Measurements from ENCODE around the gene KDM6A.
"Not testable (repeated sequence)": the region's sequence is repeated elsewhere in the genome, so short reads cannot be mapped to it uniquely, and the experiment has no call there.

The KDM6A gene

DNA sequence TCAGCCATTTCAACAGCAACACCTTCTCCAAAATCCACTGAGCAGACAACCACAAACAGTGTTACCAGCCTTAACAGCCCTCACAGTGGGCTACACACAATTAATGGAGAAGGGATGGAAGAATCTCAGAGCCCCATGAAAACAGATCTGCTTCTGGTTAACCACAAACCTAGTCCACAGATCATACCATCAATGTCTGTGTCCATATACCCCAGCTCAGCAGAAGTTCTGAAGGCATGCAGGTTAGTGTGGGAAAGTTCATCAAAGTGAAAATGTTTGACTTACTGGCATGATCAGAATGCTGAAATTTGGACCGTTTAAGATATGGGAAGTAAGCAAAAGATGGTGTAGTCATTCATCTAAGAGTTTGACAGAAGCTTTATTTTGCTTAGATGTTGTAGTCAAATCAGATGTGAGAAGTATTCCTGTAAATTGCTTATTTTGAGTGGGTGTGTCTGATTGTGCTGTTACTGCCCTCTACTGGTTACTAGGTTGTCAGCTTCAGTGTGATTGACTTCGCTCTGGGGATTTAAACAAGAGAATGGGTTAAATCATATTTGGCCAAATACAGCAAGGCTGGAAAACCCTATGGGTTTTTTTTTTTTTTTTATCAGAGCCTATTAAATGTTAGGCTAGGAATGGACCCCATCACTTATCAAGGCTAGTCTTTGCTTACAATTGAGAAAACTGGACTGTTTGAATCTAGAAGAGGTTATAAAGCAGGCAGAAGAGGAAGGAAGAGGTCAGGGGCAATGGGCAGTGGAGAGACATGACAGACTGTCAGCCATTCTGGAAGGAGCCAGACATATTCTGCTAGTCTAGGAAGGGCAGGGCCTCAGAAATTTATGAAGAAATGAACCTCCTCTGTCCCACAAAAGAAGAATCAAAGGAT lies 197.4 kb downstream of the KDM6A start:
- Histone ChIP-seq H3K79me2 (ENCODE audit: insufficient read depth, low read depth) (peaks cover 11% of the 10 kb centered on the region; the same call in 1 of the 2 replicates), H4K20me1 (ENCODE audit: insufficient read depth) (no peaks in the 10 kb centered on the region), H3K36me3 (ENCODE audit: insufficient read depth) (no peaks in the 10 kb centered on the region)

DNA sequence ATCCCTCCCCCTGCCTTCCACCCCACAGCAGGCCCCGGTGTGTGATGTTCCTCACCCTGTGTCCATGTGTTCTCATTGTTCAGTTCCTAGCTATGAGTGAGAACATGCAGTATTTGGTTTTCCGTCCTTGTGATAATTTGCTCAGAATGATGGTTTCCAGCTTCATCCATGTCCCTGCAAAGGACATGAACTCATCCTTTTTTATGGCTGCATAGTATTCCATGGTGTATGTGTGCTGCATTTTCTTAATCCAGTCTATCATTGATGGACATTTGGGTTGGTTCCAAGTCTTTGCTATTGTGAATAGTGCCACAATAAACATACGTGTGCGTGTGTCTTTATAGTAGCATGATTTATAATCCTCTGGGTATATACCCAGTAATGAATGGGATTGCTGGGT lies 200.0 kb downstream of the KDM6A start:
- peaks cover 77% of the 10 kb centered on the region for H3K4me1 ChIP-seq (ENCODE audit: low read depth, poor library complexity, severe bottlenecking)
- not testable (repeated sequence) for H3K9ac ChIP-seq; H2AFZ ChIP-seq (ENCODE audit: low read depth); H4K20me1 ChIP-seq (ENCODE audit: insufficient read depth); H3K36me3 ChIP-seq (ENCODE audit: insufficient read depth); H3K4me2 ChIP-seq; H3K27ac ChIP-seq; H3K4me3 ChIP-seq (IDR thresholded peaks at IDR 0.05; ENCODE audit: insufficient read depth, low read depth, low read length); H3K27me3 ChIP-seq (ENCODE audit: insufficient read depth, low read depth)
- H3K79me2 ChIP-seq (ENCODE audit: insufficient read depth, low read depth) = peaks cover 11% of the 10 kb centered on the region; the same call in 1 of the 2 replicates

More for the DNA sequence above, 197.4 kb downstream of the KDM6A start:
- peak overlapping the region; percentile 30; the same call in 1 of the 2 replicates for H3K27ac ChIP-seq
- no peaks in the 10 kb centered on the region for H3K27me3 ChIP-seq (ENCODE audit: insufficient read depth, low read depth)
- H3K4me2 ChIP-seq = peak overlapping the region; percentile 33
- H3K9ac ChIP-seq = no peak overlapping the region
- no peak overlapping the region for H2AFZ ChIP-seq (ENCODE audit: low read depth)
- peaks cover 62% of the 10 kb centered on the region for H3K4me1 ChIP-seq (ENCODE audit: low read depth, poor library complexity, severe bottlenecking)
- no peak overlapping the region for H3K4me3 ChIP-seq (IDR thresholded peaks at IDR 0.05; ENCODE audit: insufficient read depth, low read depth, low read length)
- TF ChIP-seq, protein P1, sequence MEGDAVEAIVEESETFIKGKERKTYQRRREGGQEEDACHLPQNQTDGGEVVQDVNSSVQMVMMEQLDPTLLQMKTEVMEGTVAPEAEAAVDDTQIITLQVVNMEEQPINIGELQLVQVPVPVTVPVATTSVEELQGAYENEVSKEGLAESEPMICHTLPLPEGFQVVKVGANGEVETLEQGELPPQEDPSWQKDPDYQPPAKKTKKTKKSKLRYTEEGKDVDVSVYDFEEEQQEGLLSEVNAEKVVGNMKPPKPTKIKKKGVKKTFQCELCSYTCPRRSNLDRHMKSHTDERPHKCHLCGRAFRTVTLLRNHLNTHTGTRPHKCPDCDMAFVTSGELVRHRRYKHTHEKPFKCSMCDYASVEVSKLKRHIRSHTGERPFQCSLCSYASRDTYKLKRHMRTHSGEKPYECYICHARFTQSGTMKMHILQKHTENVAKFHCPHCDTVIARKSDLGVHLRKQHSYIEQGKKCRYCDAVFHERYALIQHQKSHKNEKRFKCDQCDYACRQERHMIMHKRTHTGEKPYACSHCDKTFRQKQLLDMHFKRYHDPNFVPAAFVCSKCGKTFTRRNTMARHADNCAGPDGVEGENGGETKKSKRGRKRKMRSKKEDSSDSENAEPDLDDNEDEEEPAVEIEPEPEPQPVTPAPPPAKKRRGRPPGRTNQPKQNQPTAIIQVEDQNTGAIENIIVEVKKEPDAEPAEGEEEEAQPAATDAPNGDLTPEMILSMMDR (conservative IDR thresholded peaks at IDR 0.05; ENCODE audit: low read depth, low read length) = peak; percentile 73

DNA sequence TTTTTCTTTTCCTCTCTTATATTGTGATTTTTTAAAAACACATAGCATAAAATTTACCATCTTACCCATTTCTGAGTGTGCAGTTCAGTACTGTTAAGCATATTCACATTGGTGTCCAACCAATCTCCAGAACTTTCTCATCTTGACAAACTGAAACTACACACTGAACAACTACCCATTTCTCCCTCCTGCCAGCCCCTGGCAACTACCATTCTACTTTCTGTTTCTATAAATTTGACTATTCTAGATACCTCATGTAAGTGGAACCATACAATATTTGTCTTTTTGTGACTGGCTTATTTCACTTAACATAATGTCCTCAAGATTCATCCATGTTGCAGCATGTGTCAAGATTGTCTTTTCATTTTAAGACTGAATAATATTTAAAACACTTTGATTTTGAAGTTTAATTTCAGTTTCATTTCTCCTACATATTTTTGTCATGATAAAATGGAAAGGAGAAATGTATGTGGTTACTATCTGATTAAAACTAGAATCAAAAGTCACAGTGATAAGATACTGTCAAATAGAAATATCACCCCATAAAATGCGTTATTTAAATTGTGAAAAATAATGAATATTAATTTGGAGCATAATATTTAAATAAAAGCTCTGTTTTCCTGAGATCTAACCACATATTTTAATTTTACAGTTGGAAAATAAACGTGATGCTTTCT lies 204.9 kb downstream of the KDM6A start:
- no peaks in the 10 kb centered on the region for H3K27me3 ChIP-seq (ENCODE audit: insufficient read depth, low read depth)
- H2AFZ ChIP-seq (ENCODE audit: low read depth) = no peak overlapping the region
- no peak overlapping the region for H3K4me3 ChIP-seq (IDR thresholded peaks at IDR 0.05; ENCODE audit: insufficient read depth, low read depth, low read length)
- H3K9ac ChIP-seq = no peak overlapping the region
- H3K36me3 ChIP-seq (ENCODE audit: insufficient read depth) = no peaks in the 10 kb centered on the region
- TF ChIP-seq, protein P1 (conservative IDR thresholded peaks at IDR 0.05; ENCODE audit: low read depth, low read length) = no peak
- peak overlapping the region; percentile 4; the same call in 1 of the 2 replicates for H3K27ac ChIP-seq
- peaks cover 8% of the 10 kb centered on the region; the same call in 1 of the 2 replicates for H3K79me2 ChIP-seq (ENCODE audit: insufficient read depth, low read depth)
- peak overlapping the region; percentile 62; the same call in 1 of the 2 replicates for H3K4me2 ChIP-seq
- H4K20me1 ChIP-seq (ENCODE audit: insufficient read depth) = no peaks in the 10 kb centered on the region
- H3K4me1 ChIP-seq (ENCODE audit: low read depth, poor library complexity, severe bottlenecking) = peaks cover 40% of the 10 kb centered on the region

DNA sequence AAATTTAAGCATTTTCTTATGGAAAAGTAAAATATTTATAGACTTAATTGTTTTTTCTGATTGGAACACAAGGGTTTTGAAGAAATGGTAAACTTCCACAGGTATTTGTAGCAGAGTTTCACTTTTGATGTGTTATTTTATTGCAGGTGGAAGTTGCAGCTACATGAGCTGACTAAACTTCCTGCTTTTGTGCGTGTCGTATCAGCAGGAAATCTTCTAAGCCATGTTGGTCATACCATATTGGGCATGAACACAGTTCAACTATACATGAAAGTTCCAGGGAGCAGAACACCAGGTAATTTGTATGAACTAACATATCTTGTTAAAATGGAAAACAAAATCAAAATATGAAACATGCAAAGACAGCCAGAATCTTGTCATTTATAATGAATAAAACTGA lies 210.3 kb downstream of the KDM6A start:
- no peaks in the 10 kb centered on the region for H3K79me2 ChIP-seq (ENCODE audit: insufficient read depth, low read depth)
- H3K36me3 ChIP-seq (ENCODE audit: insufficient read depth) = peaks cover 3% of the 10 kb centered on the region; the same call in 1 of the 2 replicates
- H3K4me3 ChIP-seq (IDR thresholded peaks at IDR 0.05; ENCODE audit: insufficient read depth, low read depth, low read length) = no peak overlapping the region
- TF ChIP-seq, protein P1 (conservative IDR thresholded peaks at IDR 0.05; ENCODE audit: low read depth, low read length) = no peak
- no peak overlapping the region for H3K4me2 ChIP-seq
- H2AFZ ChIP-seq (ENCODE audit: low read depth) = no peak overlapping the region
- peaks cover 13% of the 10 kb centered on the region for H3K4me1 ChIP-seq (ENCODE audit: low read depth, poor library complexity, severe bottlenecking)
- no peak overlapping the region for H3K9ac ChIP-seq
- no peaks in the 10 kb centered on the region for H4K20me1 ChIP-seq (ENCODE audit: insufficient read depth)
- no peak overlapping the region for H3K27ac ChIP-seq
- no peaks in the 10 kb centered on the region for H3K27me3 ChIP-seq (ENCODE audit: insufficient read depth, low read depth)

Data from KMS-11 (cell line).